ENCODE data around the gene A2ML1.
"Not testable (repeated sequence)": the region's sequence is repeated elsewhere in the genome, so short reads cannot be mapped to it uniquely, and the experiment has no call there.

The A2ML1 gene

GRCh38 chr12:8911606-8912268 is 89.3 kb downstream of the A2ML1 start:
- no peak for DNase-seq (ENCODE audit: low read depth)
- no peak for TF ChIP-seq CTCF (IDR thresholded peaks at IDR 0.05; ENCODE audit: low read depth, low read length, missing control alignments)
- H3K4me3 ChIP-seq (ENCODE audit: low read depth, low read length), result no peak overlapping the region

GRCh38 chr12:8912914-8913313 is 90.5 kb downstream of the A2ML1 start:
- H3K4me3 ChIP-seq (ENCODE audit: low read depth, low read length), result no peak overlapping the region
- no peak for DNase-seq (ENCODE audit: low read depth)
- peak; percentile 34 for TF ChIP-seq CTCF (IDR thresholded peaks at IDR 0.05; ENCODE audit: low read depth, low read length, missing control alignments)

GRCh38 chr12:8913702-8914032 is 91.2 kb downstream of the A2ML1 start:
- no peak for TF ChIP-seq CTCF (IDR thresholded peaks at IDR 0.05; ENCODE audit: low read depth, low read length, missing control alignments)
- no peak for DNase-seq (ENCODE audit: low read depth)
- H3K4me3 ChIP-seq (ENCODE audit: low read depth, low read length), result peak overlapping the region; percentile 53; the same call in 1 of the 2 replicates

GRCh38 chr12:8914033-8914715 is 91.8 kb downstream of the A2ML1 start, which contains the start of gene PHC1:
PHC1 (plus strand) TSS chr12:8914509; CDS start chr12:8917678, 3,169 bp downstream.
- H3K4me3 ChIP-seq (ENCODE audit: low read depth, low read length), result peak within 1 kb of the TSS; percentile 53
- DNase-seq (ENCODE audit: low read depth), result not testable (repeated sequence)
- peak; percentile 43 for TF ChIP-seq CTCF (IDR thresholded peaks at IDR 0.05; ENCODE audit: low read depth, low read length, missing control alignments)

- peak overlapping the region; percentile 53 for H3K4me3 ChIP-seq (ENCODE audit: low read depth, low read length)
- no peak for DNase-seq (ENCODE audit: low read depth)
- no peak for TF ChIP-seq CTCF (IDR thresholded peaks at IDR 0.05; ENCODE audit: low read depth, low read length, missing control alignments)
Measured at GRCh38 chr12:8914716-8915526, 92.5 kb downstream of the A2ML1 start.

GRCh38 chr12:8916154-8916553 is 93.7 kb downstream of the A2ML1 start:
- TF ChIP-seq CTCF (IDR thresholded peaks at IDR 0.05; ENCODE audit: low read depth, low read length, missing control alignments), result no peak
- no peak for DNase-seq (ENCODE audit: low read depth)
- no peak overlapping the region for H3K4me3 ChIP-seq (ENCODE audit: low read depth, low read length)
